Measurements from ENCODE around the gene PPP1R7. TPM values are rescaled to one million over a fixed set of nuclear protein-coding genes. Genes with fewer than 3 reads are reported as not detected.

PPP1R7 gene
- total and polyA plus RNA-seq, 9 of the 15 experiments (the other 6 are each of a cell fraction or from before 2014, with no cell fraction given), result 37.5 to 75.0 (median 50.5) TPM

DNA sequence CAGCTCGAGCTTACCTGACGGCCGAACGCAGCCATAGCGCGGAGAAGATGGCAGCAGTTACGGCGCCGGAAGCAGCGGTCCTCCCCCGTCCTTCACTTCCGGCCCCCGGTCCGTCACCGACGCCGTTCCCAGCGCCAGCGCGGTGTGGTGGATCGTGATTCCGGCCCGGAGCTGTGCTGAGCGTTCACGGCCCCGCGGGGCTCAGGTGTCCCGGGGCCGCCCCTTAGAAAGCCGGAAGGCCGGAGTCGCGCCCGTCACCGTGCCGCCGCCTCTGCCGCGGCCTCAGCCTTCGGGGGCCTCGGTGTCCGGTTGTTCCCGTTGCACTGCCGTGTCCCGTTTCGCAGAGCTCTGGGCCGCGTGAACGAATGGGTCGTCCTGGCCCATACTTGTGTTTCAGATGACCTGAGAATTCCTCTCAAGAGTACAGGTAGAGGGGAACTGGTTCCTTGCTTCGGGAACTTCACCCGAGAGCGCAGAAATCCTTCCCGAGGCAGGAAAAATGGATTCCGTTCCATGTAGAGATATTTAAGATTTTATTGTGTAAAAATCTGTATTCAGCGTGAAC is 47.9 kb upstream of the PPP1R7 start, which contains the start of gene MTERF4 (continued):
- TF ChIP-seq, protein P1, sequence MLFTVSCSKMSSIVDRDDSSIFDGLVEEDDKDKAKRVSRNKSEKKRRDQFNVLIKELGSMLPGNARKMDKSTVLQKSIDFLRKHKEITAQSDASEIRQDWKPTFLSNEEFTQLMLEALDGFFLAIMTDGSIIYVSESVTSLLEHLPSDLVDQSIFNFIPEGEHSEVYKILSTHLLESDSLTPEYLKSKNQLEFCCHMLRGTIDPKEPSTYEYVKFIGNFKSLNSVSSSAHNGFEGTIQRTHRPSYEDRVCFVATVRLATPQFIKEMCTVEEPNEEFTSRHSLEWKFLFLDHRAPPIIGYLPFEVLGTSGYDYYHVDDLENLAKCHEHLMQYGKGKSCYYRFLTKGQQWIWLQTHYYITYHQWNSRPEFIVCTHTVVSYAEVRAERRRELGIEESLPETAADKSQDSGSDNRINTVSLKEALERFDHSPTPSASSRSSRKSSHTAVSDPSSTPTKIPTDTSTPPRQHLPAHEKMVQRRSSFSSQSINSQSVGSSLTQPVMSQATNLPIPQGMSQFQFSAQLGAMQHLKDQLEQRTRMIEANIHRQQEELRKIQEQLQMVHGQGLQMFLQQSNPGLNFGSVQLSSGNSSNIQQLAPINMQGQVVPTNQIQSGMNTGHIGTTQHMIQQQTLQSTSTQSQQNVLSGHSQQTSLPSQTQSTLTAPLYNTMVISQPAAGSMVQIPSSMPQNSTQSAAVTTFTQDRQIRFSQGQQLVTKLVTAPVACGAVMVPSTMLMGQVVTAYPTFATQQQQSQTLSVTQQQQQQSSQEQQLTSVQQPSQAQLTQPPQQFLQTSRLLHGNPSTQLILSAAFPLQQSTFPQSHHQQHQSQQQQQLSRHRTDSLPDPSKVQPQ (CRISPR knock-in tag; IDR thresholded peaks at IDR 0.05; ENCODE audit: borderline replicate concordance), result no peak
- TF ChIP-seq, protein P2, sequence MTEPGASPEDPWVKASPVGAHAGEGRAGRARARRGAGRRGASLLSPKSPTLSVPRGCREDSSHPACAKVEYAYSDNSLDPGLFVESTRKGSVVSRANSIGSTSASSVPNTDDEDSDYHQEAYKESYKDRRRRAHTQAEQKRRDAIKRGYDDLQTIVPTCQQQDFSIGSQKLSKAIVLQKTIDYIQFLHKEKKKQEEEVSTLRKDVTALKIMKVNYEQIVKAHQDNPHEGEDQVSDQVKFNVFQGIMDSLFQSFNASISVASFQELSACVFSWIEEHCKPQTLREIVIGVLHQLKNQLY (CRISPR knock-in tag; conservative IDR thresholded peaks at IDR 0.05), result no peak
- TF ChIP-seq TCFL5 (CRISPR knock-in tag; conservative IDR thresholded peaks at IDR 0.05) (no peak), RBM39 (optimal IDR thresholded peaks at IDR 0.05; ENCODE audit: low read depth, low read length) (no peak), JUNB (CRISPR knock-in tag; conservative IDR thresholded peaks at IDR 0.05) (no peak), ZNF165 (CRISPR knock-in tag; IDR thresholded peaks at IDR 0.05; ENCODE audit: borderline replicate concordance) (no peak), EP400 (IDR thresholded peaks at IDR 0.05) (peak; percentile 85), GABPB1 (CRISPR knock-in tag; IDR thresholded peaks at IDR 0.05) (peak; percentile 99), GTF2F1 (IDR thresholded peaks at IDR 0.05; ENCODE audit: low read depth, low read length) (no peak), TSC22D4 (tag; IDR thresholded peaks at IDR 0.05) (no peak), MTA3 (IDR thresholded peaks at IDR 0.05; ENCODE audit: borderline replicate concordance) (peak; percentile 76; the same call in 1 of the 2 replicates)
- TF ChIP-seq, protein P3, sequence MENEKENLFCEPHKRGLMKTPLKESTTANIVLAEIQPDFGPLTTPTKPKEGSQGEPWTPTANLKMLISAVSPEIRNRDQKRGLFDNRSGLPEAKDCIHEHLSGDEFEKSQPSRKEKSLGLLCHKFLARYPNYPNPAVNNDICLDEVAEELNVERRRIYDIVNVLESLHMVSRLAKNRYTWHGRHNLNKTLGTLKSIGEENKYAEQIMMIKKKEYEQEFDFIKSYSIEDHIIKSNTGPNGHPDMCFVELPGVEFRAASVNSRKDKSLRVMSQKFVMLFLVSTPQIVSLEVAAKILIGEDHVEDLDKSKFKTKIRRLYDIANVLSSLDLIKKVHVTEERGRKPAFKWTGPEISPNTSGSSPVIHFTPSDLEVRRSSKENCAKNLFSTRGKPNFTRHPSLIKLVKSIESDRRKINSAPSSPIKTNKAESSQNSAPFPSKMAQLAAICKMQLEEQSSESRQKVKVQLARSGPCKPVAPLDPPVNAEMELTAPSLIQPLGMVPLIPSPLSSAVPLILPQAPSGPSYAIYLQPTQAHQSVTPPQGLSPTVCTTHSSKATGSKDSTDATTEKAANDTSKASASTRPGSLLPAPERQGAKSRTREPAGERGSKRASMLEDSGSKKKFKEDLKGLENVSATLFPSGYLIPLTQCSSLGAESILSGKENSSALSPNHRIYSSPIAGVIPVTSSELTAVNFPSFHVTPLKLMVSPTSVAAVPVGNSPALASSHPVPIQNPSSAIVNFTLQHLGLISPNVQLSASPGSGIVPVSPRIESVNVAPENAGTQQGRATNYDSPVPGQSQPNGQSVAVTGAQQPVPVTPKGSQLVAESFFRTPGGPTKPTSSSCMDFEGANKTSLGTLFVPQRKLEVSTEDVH (IDR thresholded peaks at IDR 0.05; ENCODE audit: low read depth, partially characterized antibody), result peak; percentile 89
- TF ChIP-seq, protein P4, sequence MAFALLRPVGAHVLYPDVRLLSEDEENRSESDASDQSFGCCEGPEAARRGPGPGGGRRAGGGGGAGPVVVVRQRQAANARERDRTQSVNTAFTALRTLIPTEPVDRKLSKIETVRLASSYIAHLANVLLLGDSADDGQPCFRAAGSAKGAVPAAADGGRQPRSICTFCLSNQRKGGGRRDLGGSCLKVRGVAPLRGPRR (CRISPR knock-in tag; IDR thresholded peaks at IDR 0.05), result no peak
- TF ChIP-seq, protein P5, sequence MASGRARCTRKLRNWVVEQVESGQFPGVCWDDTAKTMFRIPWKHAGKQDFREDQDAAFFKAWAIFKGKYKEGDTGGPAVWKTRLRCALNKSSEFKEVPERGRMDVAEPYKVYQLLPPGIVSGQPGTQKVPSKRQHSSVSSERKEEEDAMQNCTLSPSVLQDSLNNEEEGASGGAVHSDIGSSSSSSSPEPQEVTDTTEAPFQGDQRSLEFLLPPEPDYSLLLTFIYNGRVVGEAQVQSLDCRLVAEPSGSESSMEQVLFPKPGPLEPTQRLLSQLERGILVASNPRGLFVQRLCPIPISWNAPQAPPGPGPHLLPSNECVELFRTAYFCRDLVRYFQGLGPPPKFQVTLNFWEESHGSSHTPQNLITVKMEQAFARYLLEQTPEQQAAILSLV (tag; IDR thresholded peaks at IDR 0.05), result no peak
- TF ChIP-seq, protein P6, sequence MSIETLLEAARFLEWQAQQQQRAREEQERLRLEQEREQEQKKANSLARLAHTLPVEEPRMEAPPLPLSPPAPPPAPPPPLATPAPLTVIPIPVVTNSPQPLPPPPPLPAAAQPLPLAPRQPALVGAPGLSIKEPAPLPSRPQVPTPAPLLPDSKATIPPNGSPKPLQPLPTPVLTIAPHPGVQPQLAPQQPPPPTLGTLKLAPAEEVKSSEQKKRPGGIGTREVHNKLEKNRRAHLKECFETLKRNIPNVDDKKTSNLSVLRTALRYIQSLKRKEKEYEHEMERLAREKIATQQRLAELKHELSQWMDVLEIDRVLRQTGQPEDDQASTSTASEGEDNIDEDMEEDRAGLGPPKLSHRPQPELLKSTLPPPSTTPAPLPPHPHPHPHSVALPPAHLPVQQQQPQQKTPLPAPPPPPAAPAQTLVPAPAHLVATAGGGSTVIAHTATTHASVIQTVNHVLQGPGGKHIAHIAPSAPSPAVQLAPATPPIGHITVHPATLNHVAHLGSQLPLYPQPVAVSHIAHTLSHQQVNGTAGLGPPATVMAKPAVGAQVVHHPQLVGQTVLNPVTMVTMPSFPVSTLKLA (conservative IDR thresholded peaks at IDR 0.05), result peak; percentile 43 to 79; a peak in 3 of 4 replicates
- TF ChIP-seq, protein P7, sequence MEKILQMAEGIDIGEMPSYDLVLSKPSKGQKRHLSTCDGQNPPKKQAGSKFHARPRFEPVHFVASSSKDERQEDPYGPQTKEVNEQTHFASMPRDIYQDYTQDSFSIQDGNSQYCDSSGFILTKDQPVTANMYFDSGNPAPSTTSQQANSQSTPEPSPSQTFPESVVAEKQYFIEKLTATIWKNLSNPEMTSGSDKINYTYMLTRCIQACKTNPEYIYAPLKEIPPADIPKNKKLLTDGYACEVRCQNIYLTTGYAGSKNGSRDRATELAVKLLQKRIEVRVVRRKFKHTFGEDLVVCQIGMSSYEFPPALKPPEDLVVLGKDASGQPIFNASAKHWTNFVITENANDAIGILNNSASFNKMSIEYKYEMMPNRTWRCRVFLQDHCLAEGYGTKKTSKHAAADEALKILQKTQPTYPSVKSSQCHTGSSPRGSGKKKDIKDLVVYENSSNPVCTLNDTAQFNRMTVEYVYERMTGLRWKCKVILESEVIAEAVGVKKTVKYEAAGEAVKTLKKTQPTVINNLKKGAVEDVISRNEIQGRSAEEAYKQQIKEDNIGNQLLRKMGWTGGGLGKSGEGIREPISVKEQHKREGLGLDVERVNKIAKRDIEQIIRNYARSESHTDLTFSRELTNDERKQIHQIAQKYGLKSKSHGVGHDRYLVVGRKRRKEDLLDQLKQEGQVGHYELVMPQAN (IDR thresholded peaks at IDR 0.05; ENCODE audit: borderline replicate concordance), result no peak; the same call in 1 of the 2 replicates

Data from K562 (cell line).